ENCODE results near the gene CXorf58. TPM values are rescaled to one million over a fixed set of nuclear protein-coding genes. Genes with fewer than 3 reads are reported as not detected.

Gene CXorf58
- total and polyA plus RNA-seq, 4 donors: 0.05 to 0.17 TPM; not detected in 2

GRCh38 chrX:23901805-23902204 is 6.0 kb upstream of the CXorf58 start (continued):
- TF ChIP-seq TAF1 (conservative IDR thresholded peaks at IDR 0.05) (no peak), EGR1 (IDR thresholded peaks at IDR 0.05; ENCODE audit: low read depth in 2 of 2) (no peak), ATF3 (IDR thresholded peaks at IDR 0.05) (no peak), YY1 (IDR thresholded peaks at IDR 0.05) (no peak), FOXA1 (IDR thresholded peaks at IDR 0.05) (no peak), NR2F2 (IDR thresholded peaks at IDR 0.05) (no peak), FOXA2 (IDR thresholded peaks at IDR 0.05) (no peak)
- TF ChIP-seq, protein P1, sequence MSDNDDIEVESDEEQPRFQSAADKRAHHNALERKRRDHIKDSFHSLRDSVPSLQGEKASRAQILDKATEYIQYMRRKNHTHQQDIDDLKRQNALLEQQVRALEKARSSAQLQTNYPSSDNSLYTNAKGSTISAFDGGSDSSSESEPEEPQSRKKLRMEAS (IDR thresholded peaks at IDR 0.05): peak; percentile 71

DNA sequence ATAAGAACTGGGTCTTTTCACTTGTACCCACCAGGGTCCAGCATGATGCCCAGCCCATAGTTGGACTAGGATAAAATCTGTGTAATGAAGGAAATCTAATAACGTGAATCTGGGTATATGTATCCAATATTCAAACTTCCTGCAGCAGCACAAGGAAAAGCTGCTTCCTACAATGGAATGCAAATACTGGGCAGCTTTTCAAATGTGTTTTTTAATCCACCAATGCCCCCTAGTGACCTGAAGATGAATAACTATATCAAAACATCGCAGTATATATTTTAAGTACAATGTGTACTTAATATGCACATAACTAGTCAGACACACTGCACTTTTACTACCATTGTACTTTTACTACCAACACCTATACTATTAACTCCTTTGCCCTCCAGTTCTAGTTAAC is 5.4 kb upstream of the CXorf58 start:
- peak overlapping the region in 2 of 3 donors; percentile 6 to 35 for H3K4me3 ChIP-seq (ENCODE audit: low read depth in 1 of 3, low read length in 3 of 3)
- WGBS: 1% methylated on average over 2 of the region's 2 CpGs
- H3K27ac ChIP-seq (ENCODE audit: low read depth in 1 of 2, low read length in 2 of 2): peak overlapping the region; percentile 72 to 80
- no peaks in the 10 kb centered on the region for H3K36me3 ChIP-seq (ENCODE audit: control insufficient read depth in 4 of 4, insufficient read depth in 3 of 4, low read depth in 1 of 4, low read length in 3 of 4)
- no peaks in the 10 kb centered on the region for H3K9me3 ChIP-seq (ENCODE audit: control insufficient read depth in 4 of 4, low read length in 3 of 4)
- TF ChIP-seq, protein P2, sequence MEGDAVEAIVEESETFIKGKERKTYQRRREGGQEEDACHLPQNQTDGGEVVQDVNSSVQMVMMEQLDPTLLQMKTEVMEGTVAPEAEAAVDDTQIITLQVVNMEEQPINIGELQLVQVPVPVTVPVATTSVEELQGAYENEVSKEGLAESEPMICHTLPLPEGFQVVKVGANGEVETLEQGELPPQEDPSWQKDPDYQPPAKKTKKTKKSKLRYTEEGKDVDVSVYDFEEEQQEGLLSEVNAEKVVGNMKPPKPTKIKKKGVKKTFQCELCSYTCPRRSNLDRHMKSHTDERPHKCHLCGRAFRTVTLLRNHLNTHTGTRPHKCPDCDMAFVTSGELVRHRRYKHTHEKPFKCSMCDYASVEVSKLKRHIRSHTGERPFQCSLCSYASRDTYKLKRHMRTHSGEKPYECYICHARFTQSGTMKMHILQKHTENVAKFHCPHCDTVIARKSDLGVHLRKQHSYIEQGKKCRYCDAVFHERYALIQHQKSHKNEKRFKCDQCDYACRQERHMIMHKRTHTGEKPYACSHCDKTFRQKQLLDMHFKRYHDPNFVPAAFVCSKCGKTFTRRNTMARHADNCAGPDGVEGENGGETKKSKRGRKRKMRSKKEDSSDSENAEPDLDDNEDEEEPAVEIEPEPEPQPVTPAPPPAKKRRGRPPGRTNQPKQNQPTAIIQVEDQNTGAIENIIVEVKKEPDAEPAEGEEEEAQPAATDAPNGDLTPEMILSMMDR (IDR thresholded peaks at IDR 0.05; ENCODE audit: low read depth, low read length, missing input control): peak; percentile 56
- TF ChIP-seq ATF3 (IDR thresholded peaks at IDR 0.05) (no peak), RAD21 (IDR thresholded peaks at IDR 0.05) (peak; percentile 76 to 86), TAF1 (conservative IDR thresholded peaks at IDR 0.05) (no peak)
- no peaks in the 10 kb centered on the region for H3K27me3 ChIP-seq (ENCODE audit: control insufficient read depth in 4 of 4, insufficient read depth in 4 of 4, low read length in 3 of 4)
- H3K4me1 ChIP-seq (ENCODE audit: control insufficient read depth in 4 of 4, insufficient read depth in 4 of 4, low read length in 3 of 4): peaks cover 2 to 18% (median 13%) of the 10 kb centered on the region in 4 donors
- DNase-seq (ENCODE audit: low spot score): no peak
- H3K9ac ChIP-seq (ENCODE audit: low read depth in 1 of 2, low read length in 2 of 2): peak overlapping the region in 1 of 2 donors; percentile 86

- WGBS: 71% methylated on average over 2 of the region's 2 CpGs
- no peak overlapping the region for H3K27ac ChIP-seq (ENCODE audit: low read depth in 1 of 2, low read length in 2 of 2)
These were observed 3.7 kb upstream of the CXorf58 start for GRCh38 chrX:23904096-23904495.

More at GRCh38 chrX:23904096-23904495, 3.7 kb upstream of the CXorf58 start:
- DNase-seq (ENCODE audit: low spot score): no peak
- TF ChIP-seq HNF4A (conservative IDR thresholded peaks at IDR 0.05): no peak
- no peak for TF ChIP-seq FOXA1 (IDR thresholded peaks at IDR 0.05)
- no peak for TF ChIP-seq ZBTB33 (IDR thresholded peaks at IDR 0.05)
- TF ChIP-seq RXRA (IDR thresholded peaks at IDR 0.05): no peak
- TF ChIP-seq EGR1 (IDR thresholded peaks at IDR 0.05; ENCODE audit: low read depth in 2 of 2): no peak
- TF ChIP-seq HNF4G (IDR thresholded peaks at IDR 0.05): no peak
- TF ChIP-seq, protein P3, sequence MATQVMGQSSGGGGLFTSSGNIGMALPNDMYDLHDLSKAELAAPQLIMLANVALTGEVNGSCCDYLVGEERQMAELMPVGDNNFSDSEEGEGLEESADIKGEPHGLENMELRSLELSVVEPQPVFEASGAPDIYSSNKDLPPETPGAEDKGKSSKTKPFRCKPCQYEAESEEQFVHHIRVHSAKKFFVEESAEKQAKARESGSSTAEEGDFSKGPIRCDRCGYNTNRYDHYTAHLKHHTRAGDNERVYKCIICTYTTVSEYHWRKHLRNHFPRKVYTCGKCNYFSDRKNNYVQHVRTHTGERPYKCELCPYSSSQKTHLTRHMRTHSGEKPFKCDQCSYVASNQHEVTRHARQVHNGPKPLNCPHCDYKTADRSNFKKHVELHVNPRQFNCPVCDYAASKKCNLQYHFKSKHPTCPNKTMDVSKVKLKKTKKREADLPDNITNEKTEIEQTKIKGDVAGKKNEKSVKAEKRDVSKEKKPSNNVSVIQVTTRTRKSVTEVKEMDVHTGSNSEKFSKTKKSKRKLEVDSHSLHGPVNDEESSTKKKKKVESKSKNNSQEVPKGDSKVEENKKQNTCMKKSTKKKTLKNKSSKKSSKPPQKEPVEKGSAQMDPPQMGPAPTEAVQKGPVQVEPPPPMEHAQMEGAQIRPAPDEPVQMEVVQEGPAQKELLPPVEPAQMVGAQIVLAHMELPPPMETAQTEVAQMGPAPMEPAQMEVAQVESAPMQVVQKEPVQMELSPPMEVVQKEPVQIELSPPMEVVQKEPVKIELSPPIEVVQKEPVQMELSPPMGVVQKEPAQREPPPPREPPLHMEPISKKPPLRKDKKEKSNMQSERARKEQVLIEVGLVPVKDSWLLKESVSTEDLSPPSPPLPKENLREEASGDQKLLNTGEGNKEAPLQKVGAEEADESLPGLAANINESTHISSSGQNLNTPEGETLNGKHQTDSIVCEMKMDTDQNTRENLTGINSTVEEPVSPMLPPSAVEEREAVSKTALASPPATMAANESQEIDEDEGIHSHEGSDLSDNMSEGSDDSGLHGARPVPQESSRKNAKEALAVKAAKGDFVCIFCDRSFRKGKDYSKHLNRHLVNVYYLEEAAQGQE (IDR thresholded peaks at IDR 0.05): no peak
- H3K4me3 ChIP-seq (ENCODE audit: low read depth in 1 of 3, low read length in 3 of 3): no peak overlapping the region
- no peak overlapping the region for H3K9ac ChIP-seq (ENCODE audit: low read depth in 1 of 2, low read length in 2 of 2)
- no peaks in the 10 kb centered on the region for H3K9me3 ChIP-seq (ENCODE audit: control insufficient read depth in 4 of 4, low read length in 3 of 4)
- no peaks in the 10 kb centered on the region for H3K36me3 ChIP-seq (ENCODE audit: control insufficient read depth in 4 of 4, insufficient read depth in 3 of 4, low read depth in 1 of 4, low read length in 3 of 4)
- H3K4me1 ChIP-seq (ENCODE audit: control insufficient read depth in 4 of 4, insufficient read depth in 4 of 4, low read length in 3 of 4): peaks cover 2 to 20% (median 13%) of the 10 kb centered on the region in 4 donors
- no peaks in the 10 kb centered on the region for H3K27me3 ChIP-seq (ENCODE audit: control insufficient read depth in 4 of 4, insufficient read depth in 4 of 4, low read length in 3 of 4)
